ENCODE data around the gene FMO1. TPM values are rescaled to one million over a fixed set of nuclear protein-coding genes. Genes with fewer than 3 reads are reported as not detected.
"Not testable (repeated sequence)": the region's sequence is repeated elsewhere in the genome, so short reads cannot be mapped to it uniquely, and the experiment has no call there.

Gene FMO1
- polyA plus RNA-seq, 1 donor = 123 TPM

DNA sequence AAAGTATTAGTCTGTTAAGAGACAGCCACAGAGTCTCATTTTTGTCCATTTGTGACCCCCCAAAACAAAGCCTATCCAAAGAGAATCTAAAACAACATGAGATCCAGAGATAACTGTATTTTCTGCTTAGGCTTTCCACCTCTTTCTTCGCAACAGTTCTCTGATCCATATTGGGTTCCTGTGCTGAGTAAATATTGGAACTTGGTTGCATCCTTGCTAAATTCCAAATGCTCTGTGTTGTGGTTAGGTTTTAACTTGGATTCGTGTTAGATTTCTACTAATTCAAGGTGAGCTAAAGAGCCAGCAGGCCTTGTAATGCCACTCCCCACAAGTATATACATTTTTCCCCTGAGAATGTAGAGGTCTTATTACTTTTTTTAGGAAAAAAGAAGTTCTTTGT is 29.2 kb downstream of the FMO1 start:
- Histone ChIP-seq H3K4me1 (ENCODE audit: control insufficient read depth, insufficient read depth, low read length) (no peaks in the 10 kb centered on the region), H3K36me3 (ENCODE audit: control insufficient read depth, insufficient read depth, low read length) (peaks cover 28% of the 10 kb centered on the region), H3K27me3 (ENCODE audit: control insufficient read depth, insufficient read depth, low read length) (no peaks in the 10 kb centered on the region), H3K9me3 (ENCODE audit: control insufficient read depth, low read depth, low read length) (no peaks in the 10 kb centered on the region), H3K27ac (ENCODE audit: low read length) (no peak overlapping the region), H3K4me3 (ENCODE audit: low read length) (no peak overlapping the region)
- no CpG with 5 or more reads among the region's 2 CpGs for WGBS (ENCODE audit: insufficient coverage, low lambda C conversion rate)
- DNase-seq = no peak

GRCh38 chr1:171279234-171279633 is 30.9 kb downstream of the FMO1 start:
- H3K36me3 ChIP-seq (ENCODE audit: control insufficient read depth, insufficient read depth, low read length) = peaks cover 28% of the 10 kb centered on the region
- no peaks in the 10 kb centered on the region for H3K9me3 ChIP-seq (ENCODE audit: control insufficient read depth, low read depth, low read length)
- no peak for DNase-seq
- peaks cover under 1% of the 10 kb centered on the region for H3K4me1 ChIP-seq (ENCODE audit: control insufficient read depth, insufficient read depth, low read length)
- no peak overlapping the region for H3K27ac ChIP-seq (ENCODE audit: low read length)
- H3K4me3 ChIP-seq (ENCODE audit: low read length) = no peak overlapping the region
- H3K27me3 ChIP-seq (ENCODE audit: control insufficient read depth, insufficient read depth, low read length) = no peaks in the 10 kb centered on the region
- WGBS (ENCODE audit: insufficient coverage, low lambda C conversion rate) = no CpG with 5 or more reads among the region's 2 CpGs

- Histone ChIP-seq H3K4me1 (ENCODE audit: control insufficient read depth, insufficient read depth, low read length) (peaks cover 3% of the 10 kb centered on the region), H3K36me3 (ENCODE audit: control insufficient read depth, insufficient read depth, low read length) (peaks cover 28% of the 10 kb centered on the region), H3K27ac (ENCODE audit: low read length) (no peak overlapping the region), H3K4me3 (ENCODE audit: low read length) (no peak overlapping the region), H3K27me3 (ENCODE audit: control insufficient read depth, insufficient read depth, low read length) (no peaks in the 10 kb centered on the region), H3K9me3 (ENCODE audit: control insufficient read depth, low read depth, low read length) (no peaks in the 10 kb centered on the region)
- WGBS (ENCODE audit: insufficient coverage, low lambda C conversion rate) = 79% methylated on average over 2 of the region's 3 CpGs
- no peak for DNase-seq
Measured at GRCh38 chr1:171279678-171280077, 31.4 kb downstream of the FMO1 start.

GRCh38 chr1:171280599-171280998 is 32.3 kb downstream of the FMO1 start:
- no CpG with 5 or more reads among the region's 7 CpGs for WGBS (ENCODE audit: insufficient coverage, low lambda C conversion rate)
- Histone ChIP-seq H3K4me1 (ENCODE audit: control insufficient read depth, insufficient read depth, low read length) (peaks cover 7% of the 10 kb centered on the region), H3K27ac (ENCODE audit: low read length) (no peak overlapping the region), H3K27me3 (ENCODE audit: control insufficient read depth, insufficient read depth, low read length) (no peaks in the 10 kb centered on the region), H3K9me3 (ENCODE audit: control insufficient read depth, low read depth, low read length) (no peaks in the 10 kb centered on the region), H3K36me3 (ENCODE audit: control insufficient read depth, insufficient read depth, low read length) (peaks cover 28% of the 10 kb centered on the region), H3K4me3 (ENCODE audit: low read length) (no peak overlapping the region)
- no peak for DNase-seq

GRCh38 chr1:171286032-171286705 is 37.9 kb downstream of the FMO1 start:
- H3K27ac ChIP-seq (ENCODE audit: low read length) = peak overlapping the region; percentile 90

DNA sequence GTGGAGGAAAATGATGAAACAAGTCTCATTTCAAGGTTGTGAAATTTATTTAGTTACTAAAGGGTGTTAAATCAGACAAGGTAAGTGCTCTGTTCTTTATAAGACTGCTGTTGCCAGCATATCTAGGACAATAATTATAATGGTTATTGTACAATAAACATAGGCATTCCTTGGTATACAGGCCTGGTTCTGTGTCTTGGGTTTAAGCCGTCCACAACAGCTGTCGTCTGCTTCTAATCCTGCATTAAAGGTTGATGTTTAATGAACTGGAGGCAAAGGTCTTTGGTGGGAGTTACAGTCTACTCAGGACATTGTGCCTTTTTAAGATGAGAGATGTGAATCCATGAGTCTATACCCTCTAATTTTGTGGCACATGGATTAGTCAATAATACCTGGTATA is 42.3 kb downstream of the FMO1 start:
- H3K9me3 ChIP-seq (ENCODE audit: control insufficient read depth, low read depth, low read length) = no peaks in the 10 kb centered on the region
- no CpG with 5 or more reads among the region's 2 CpGs for WGBS (ENCODE audit: insufficient coverage, low lambda C conversion rate)
- peak overlapping the region; percentile 66 for H3K27ac ChIP-seq (ENCODE audit: low read length)
- H3K4me3 ChIP-seq (ENCODE audit: low read length) = no peak overlapping the region
- DNase-seq = peak; percentile 35 to 82
- peaks cover 27% of the 10 kb centered on the region for H3K4me1 ChIP-seq (ENCODE audit: control insufficient read depth, insufficient read depth, low read length)
- no peaks in the 10 kb centered on the region for H3K27me3 ChIP-seq (ENCODE audit: control insufficient read depth, insufficient read depth, low read length)
- no peaks in the 10 kb centered on the region for H3K36me3 ChIP-seq (ENCODE audit: control insufficient read depth, insufficient read depth, low read length)

More at GRCh38 chr1:171286032-171286705, 37.9 kb downstream of the FMO1 start:
- Histone ChIP-seq H3K27me3 (ENCODE audit: control insufficient read depth, insufficient read depth, low read length) (no peaks in the 10 kb centered on the region), H3K36me3 (ENCODE audit: control insufficient read depth, insufficient read depth, low read length) (peaks cover 9% of the 10 kb centered on the region), H3K9me3 (ENCODE audit: control insufficient read depth, low read depth, low read length) (no peaks in the 10 kb centered on the region), H3K4me1 (ENCODE audit: control insufficient read depth, insufficient read depth, low read length) (peaks cover 34% of the 10 kb centered on the region), H3K4me3 (ENCODE audit: low read length) (no peak overlapping the region)
- DNase-seq = peak; percentile 35 to 81
- 43% methylated on average over 2 of the region's 4 CpGs for WGBS (ENCODE audit: insufficient coverage, low lambda C conversion rate)

DNA sequence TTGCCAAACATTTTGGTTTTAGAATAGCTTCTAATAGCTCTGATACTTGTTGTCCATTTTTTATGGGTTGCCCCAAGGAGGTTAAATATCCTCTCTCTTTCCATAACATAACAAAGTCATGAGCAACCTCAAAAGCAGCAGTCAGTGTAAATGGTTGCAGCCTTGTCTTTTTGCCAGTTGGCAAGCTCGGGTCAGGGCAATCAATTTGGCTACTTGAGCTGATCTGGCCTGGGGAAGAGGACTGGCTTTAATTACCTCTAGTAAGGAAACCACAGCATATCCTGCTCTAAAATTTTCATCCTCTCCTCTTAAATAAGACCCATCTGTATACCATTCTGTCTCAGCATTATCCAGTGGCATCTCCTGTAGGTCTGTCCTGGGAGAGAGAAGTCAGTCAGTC is 44.5 kb downstream of the FMO1 start:
- no peak for DNase-seq
- no CpG with 5 or more reads among the region's 1 CpG for WGBS (ENCODE audit: insufficient coverage, low lambda C conversion rate)

GRCh38 chr1:171295383-171295782 is 47.1 kb downstream of the FMO1 start:
- H3K27ac ChIP-seq (ENCODE audit: low read length); H3K4me3 ChIP-seq (ENCODE audit: low read length); H3K36me3 ChIP-seq (ENCODE audit: control insufficient read depth, insufficient read depth, low read length); H3K27me3 ChIP-seq (ENCODE audit: control insufficient read depth, insufficient read depth, low read length); H3K4me1 ChIP-seq (ENCODE audit: control insufficient read depth, insufficient read depth, low read length): not testable (repeated sequence)
- peak; percentile 31 to 74 for DNase-seq
- peaks cover 11% of the 10 kb centered on the region for H3K9me3 ChIP-seq (ENCODE audit: control insufficient read depth, low read depth, low read length)
- WGBS (ENCODE audit: insufficient coverage, low lambda C conversion rate) = no CpG with 5 or more reads among the region's 7 CpGs

More for the DNA sequence above, 44.5 kb downstream of the FMO1 start:
- Histone ChIP-seq H3K27me3 (ENCODE audit: control insufficient read depth, insufficient read depth, low read length) (no peaks in the 10 kb centered on the region), H3K36me3 (ENCODE audit: control insufficient read depth, insufficient read depth, low read length) (no peaks in the 10 kb centered on the region), H3K4me3 (ENCODE audit: low read length) (no peak overlapping the region), H3K27ac (ENCODE audit: low read length) (no peak overlapping the region), H3K4me1 (ENCODE audit: control insufficient read depth, insufficient read depth, low read length) (peaks cover 12% of the 10 kb centered on the region), H3K9me3 (ENCODE audit: control insufficient read depth, low read depth, low read length) (no peaks in the 10 kb centered on the region)

DNA sequence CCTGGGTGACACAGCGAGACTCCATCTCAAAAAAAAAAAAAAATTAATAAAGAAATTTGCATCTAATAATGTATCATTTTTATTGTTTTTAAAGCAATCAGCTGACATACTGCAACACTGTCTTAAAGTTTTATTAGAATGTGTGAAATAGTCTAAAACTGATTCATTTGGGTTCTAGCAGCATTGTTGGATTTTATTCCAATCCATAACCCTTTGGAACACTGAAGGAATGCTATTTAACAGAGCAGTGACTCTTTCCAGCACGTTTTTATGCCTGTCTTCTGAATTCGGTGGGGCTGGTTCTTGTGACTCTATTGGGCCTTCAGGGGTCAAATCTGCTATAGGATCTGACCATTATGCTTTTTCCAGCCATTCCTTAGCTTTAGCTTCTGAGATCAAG is 47.5 kb downstream of the FMO1 start:
- DNase-seq = no peak
- no peaks in the 10 kb centered on the region for H3K27me3 ChIP-seq (ENCODE audit: control insufficient read depth, insufficient read depth, low read length)
- H3K4me3 ChIP-seq (ENCODE audit: low read length) = no peak overlapping the region
- no peak overlapping the region for H3K27ac ChIP-seq (ENCODE audit: low read length)
- no CpG with 5 or more reads among the region's 3 CpGs for WGBS (ENCODE audit: insufficient coverage, low lambda C conversion rate)
- no peaks in the 10 kb centered on the region for H3K36me3 ChIP-seq (ENCODE audit: control insufficient read depth, insufficient read depth, low read length)
- H3K4me1 ChIP-seq (ENCODE audit: control insufficient read depth, insufficient read depth, low read length) = no peaks in the 10 kb centered on the region
- peaks cover 11% of the 10 kb centered on the region for H3K9me3 ChIP-seq (ENCODE audit: control insufficient read depth, low read depth, low read length)

DNA sequence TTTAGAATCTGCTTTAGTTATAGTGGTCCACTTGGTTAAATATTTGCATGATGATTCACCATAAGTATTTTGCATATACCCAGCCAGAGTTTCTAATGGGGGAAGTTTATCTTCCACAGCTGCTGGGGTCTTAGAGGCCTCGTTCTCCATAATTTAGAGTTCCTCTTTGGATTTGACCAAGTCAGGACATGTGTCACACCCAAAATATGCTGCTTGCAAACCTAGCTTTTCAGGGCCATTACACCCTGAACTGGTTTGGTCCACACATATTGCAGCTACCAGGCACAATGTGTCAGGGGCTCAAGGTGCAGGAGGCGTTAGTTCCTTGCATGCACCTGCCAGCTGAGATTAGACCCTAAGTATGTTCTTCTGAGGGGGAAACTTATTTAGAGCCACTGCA is 48.6 kb downstream of the FMO1 start:
- Histone ChIP-seq H3K9me3 (ENCODE audit: control insufficient read depth, low read depth, low read length) (peaks cover 22% of the 10 kb centered on the region), H3K36me3 (ENCODE audit: control insufficient read depth, insufficient read depth, low read length) (no peaks in the 10 kb centered on the region), H3K4me1 (ENCODE audit: control insufficient read depth, insufficient read depth, low read length) (no peaks in the 10 kb centered on the region), H3K27me3 (ENCODE audit: control insufficient read depth, insufficient read depth, low read length) (no peaks in the 10 kb centered on the region), H3K4me3 (ENCODE audit: low read length) (no peak overlapping the region), H3K27ac (ENCODE audit: low read length) (no peak overlapping the region)
- WGBS (ENCODE audit: insufficient coverage, low lambda C conversion rate) = no CpG with 5 or more reads among the region's 2 CpGs
- no peak for DNase-seq

GRCh38 chr1:171298696-171299095 is 50.4 kb downstream of the FMO1 start:
- no peak overlapping the region for H3K4me3 ChIP-seq (ENCODE audit: low read length)
- no peaks in the 10 kb centered on the region for H3K4me1 ChIP-seq (ENCODE audit: control insufficient read depth, insufficient read depth, low read length)
- no peaks in the 10 kb centered on the region for H3K36me3 ChIP-seq (ENCODE audit: control insufficient read depth, insufficient read depth, low read length)
- H3K9me3 ChIP-seq (ENCODE audit: control insufficient read depth, low read depth, low read length) = peaks cover 28% of the 10 kb centered on the region
- H3K27me3 ChIP-seq (ENCODE audit: control insufficient read depth, insufficient read depth, low read length) = no peaks in the 10 kb centered on the region
- WGBS (ENCODE audit: insufficient coverage, low lambda C conversion rate) = no CpG with 5 or more reads among the region's 4 CpGs
- H3K27ac ChIP-seq (ENCODE audit: low read length) = no peak overlapping the region
- no peak for DNase-seq
